ENCODE results near the gene ZNF772. TPM values are rescaled to one million over a fixed set of nuclear protein-coding genes. Genes with fewer than 3 reads are reported as not detected.

The ZNF772 gene
- total and polyA plus RNA-seq, 2 of the 8 experiments (the other 6 are each of a cell fraction or from before 2014, with no cell fraction given): 4.0 to 15.2 TPM

- H4K8ac ChIP-seq (ENCODE audit: extremely low read depth, insufficient read depth, low read length): no peak overlapping the region
- DNase-seq (ENCODE audit: low read depth in 1 of 2, low spot score in 2 of 2): no peak
- H4K91ac ChIP-seq (replicated peaks; ENCODE audit: insufficient read length, low read length): no peak overlapping the region
- TF ChIP-seq SAP30 (IDR thresholded peaks at IDR 0.05; ENCODE audit: insufficient read depth, insufficient replicate concordance, low read length): no peak
- TF ChIP-seq CTBP2 (IDR thresholded peaks at IDR 0.05; ENCODE audit: borderline replicate concordance, insufficient read depth, insufficient read length, low read length): no peak
- TF ChIP-seq USF2 (IDR thresholded peaks at IDR 0.05; ENCODE audit: low read length): no peak
- TF ChIP-seq TAF1 (IDR thresholded peaks at IDR 0.05; ENCODE audit: low read depth, low read length): no peak
- no peak overlapping the region for H3K18ac ChIP-seq (ENCODE audit: extremely low read depth, low read length)
- no peak overlapping the region for H2AFZ ChIP-seq (ENCODE audit: low read length)
- no peak overlapping the region for H3K4ac ChIP-seq (replicated peaks; ENCODE audit: insufficient read length, low read depth, low read length)
- no peak overlapping the region for H2BK20ac ChIP-seq (ENCODE audit: low read length)
- peaks cover 9 to 28% (median 15%) of the 10 kb centered on the region in 4 experiments; a peak in 6 of 8 replicates for H3K36me3 ChIP-seq (ENCODE audit: control insufficient read depth in 2 of 4, insufficient read depth in 4 of 4, low read length in 3 of 4)
- no peak overlapping the region for H2BK15ac ChIP-seq (ENCODE audit: low read length)
- no peak overlapping the region for H3K4me2 ChIP-seq (ENCODE audit: insufficient read depth in 1 of 2, low read depth in 2 of 2, low read length in 2 of 2)
- no peaks in the 10 kb centered on the region for H3K4me1 ChIP-seq (replicated peaks in 1 of 4; ENCODE audit: control insufficient read depth in 3 of 4, insufficient read depth in 4 of 4, low read length in 3 of 4)
- ChIA-PET CTCF (ENCODE audit: partially characterized antibody) (no interaction called here), POLR2A (ENCODE audit: partially characterized antibody) (no interaction called here)
- peaks cover 15 to 22% of the 10 kb centered on the region in 2 experiments for H3K9me3 ChIP-seq (ENCODE audit: insufficient read depth in 2 of 2, low read depth in 1 of 2, low read length in 1 of 2)
- no peak overlapping the region for H3K4me3 ChIP-seq (ENCODE audit: extremely low read depth in 1 of 4, insufficient read depth in 2 of 4, low read depth in 3 of 4, low read length in 4 of 4)
- no peak overlapping the region for H4K5ac ChIP-seq (ENCODE audit: insufficient read length, low read depth, low read length)
- no peak overlapping the region for H3K27ac ChIP-seq (ENCODE audit: low read depth, low read length)
- no peaks in the 10 kb centered on the region for H3K27me3 ChIP-seq (replicated peaks in 1 of 4; ENCODE audit: control insufficient read depth in 3 of 4, extremely low read depth in 1 of 4, insufficient read depth in 3 of 4, low read length in 3 of 4)
- H2BK5ac ChIP-seq (ENCODE audit: low read depth, low read length): no peak overlapping the region
- H3K56ac ChIP-seq (replicated peaks; ENCODE audit: insufficient read length, low read depth, low read length): no peak overlapping the region
- no peaks in the 10 kb centered on the region for H4K20me1 ChIP-seq (replicated peaks in 1 of 2; ENCODE audit: control insufficient read depth in 1 of 2, insufficient read depth in 2 of 2, low read length in 2 of 2)
- H2AK5ac ChIP-seq (ENCODE audit: low read depth, low read length): no peak overlapping the region
- H3K14ac ChIP-seq (ENCODE audit: insufficient read length): no peak overlapping the region
- H3K79me1 ChIP-seq (ENCODE audit: low read depth, low read length): no peaks in the 10 kb centered on the region
- H3K9ac ChIP-seq (replicated peaks in 1 of 4; ENCODE audit: extremely low read depth in 1 of 4, low read depth in 3 of 4, low read length in 3 of 4): no peak overlapping the region
- no peaks in the 10 kb centered on the region for H3K23me2 ChIP-seq (ENCODE audit: low read depth, low read length)
- H2BK12ac ChIP-seq (ENCODE audit: low read depth, low read length): no peak overlapping the region
- no peak for FAIRE-seq
- no peak overlapping the region for H3K23ac ChIP-seq (ENCODE audit: insufficient read length)
- H3K79me2 ChIP-seq (ENCODE audit: control insufficient read depth in 1 of 2, insufficient read depth in 2 of 2, low read length in 2 of 2): no peaks in the 10 kb centered on the region
- no peak overlapping the region for H2BK120ac ChIP-seq (replicated peaks; ENCODE audit: low read depth, low read length)
Measured at GRCh38 chr19:57511484-57511883, 34.1 kb upstream of the ZNF772 start.

Data from H1 (cell line).